Measurements from ENCODE around the gene MARCHF9.

DNA sequence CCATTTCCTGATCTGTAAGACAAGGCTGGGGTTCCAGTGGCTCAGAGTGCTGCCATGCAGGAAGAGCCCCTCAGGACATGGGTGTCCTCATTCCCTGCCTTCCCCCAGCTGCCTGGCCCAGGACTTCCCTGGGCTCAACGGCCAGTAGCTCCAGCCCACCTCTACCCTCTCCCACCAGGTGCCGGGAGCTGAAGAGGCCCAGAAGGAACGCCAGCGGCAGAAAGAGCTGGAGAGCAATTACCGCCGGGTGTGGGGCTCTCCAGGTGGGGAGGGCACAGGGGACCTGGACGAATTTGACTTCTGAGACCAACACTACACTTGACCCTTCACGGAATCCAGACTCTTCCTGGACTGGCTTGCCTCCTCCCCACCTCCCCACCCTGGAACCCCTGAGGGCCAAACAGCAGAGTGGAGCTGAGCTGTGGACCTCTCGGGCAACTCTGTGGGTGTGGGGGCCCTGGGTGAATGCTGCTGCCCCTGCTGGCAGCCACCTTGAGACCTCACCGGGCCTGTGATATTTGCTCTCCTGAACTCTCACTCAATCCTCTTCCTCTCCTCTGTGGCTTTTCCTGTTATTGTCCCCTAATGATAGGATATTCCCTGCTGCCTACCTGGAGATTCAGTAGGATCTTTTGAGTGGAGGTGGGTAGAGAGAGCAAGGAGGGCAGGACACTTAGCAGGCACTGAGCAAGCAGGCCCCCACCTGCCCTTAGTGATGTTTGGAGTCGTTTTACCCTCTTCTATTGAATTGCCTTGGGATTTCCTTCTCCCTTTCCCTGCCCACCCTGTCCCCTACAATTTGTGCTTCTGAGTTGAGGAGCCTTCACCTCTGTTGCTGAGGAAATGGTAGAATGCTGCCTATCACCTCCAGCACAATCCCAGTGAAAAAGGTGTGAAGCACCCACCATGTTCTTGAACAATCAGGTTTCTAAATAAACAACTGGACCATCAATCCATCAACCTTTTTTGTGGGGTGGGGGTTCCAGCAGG, 34.0 kb upstream of the MARCHF9 start:
- TF ChIP-seq POLR2AphosphoS5 (IDR thresholded peaks at IDR 0.05) (no peak), POLR2A (IDR thresholded peaks at IDR 0.05) (no peak)
- TF ChIP-seq, protein P1, sequence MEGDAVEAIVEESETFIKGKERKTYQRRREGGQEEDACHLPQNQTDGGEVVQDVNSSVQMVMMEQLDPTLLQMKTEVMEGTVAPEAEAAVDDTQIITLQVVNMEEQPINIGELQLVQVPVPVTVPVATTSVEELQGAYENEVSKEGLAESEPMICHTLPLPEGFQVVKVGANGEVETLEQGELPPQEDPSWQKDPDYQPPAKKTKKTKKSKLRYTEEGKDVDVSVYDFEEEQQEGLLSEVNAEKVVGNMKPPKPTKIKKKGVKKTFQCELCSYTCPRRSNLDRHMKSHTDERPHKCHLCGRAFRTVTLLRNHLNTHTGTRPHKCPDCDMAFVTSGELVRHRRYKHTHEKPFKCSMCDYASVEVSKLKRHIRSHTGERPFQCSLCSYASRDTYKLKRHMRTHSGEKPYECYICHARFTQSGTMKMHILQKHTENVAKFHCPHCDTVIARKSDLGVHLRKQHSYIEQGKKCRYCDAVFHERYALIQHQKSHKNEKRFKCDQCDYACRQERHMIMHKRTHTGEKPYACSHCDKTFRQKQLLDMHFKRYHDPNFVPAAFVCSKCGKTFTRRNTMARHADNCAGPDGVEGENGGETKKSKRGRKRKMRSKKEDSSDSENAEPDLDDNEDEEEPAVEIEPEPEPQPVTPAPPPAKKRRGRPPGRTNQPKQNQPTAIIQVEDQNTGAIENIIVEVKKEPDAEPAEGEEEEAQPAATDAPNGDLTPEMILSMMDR (IDR thresholded peaks at IDR 0.05): no peak

All from prostate gland (tissue), 2 donors.